Ammon's horn (tissue), 1 donor: ENCODE data around the gene ANO8.
"Not testable (repeated sequence)": the region's sequence is repeated elsewhere in the genome, so short reads cannot be mapped to it uniquely, and the experiment has no call there.

Experiments
- DNase-seq: peaks from one replicate; pipeline ENCODE4 v3.0.0-alpha.2; 2016; ENCODE audit warnings: low spot score

ANO8 gene

DNA sequence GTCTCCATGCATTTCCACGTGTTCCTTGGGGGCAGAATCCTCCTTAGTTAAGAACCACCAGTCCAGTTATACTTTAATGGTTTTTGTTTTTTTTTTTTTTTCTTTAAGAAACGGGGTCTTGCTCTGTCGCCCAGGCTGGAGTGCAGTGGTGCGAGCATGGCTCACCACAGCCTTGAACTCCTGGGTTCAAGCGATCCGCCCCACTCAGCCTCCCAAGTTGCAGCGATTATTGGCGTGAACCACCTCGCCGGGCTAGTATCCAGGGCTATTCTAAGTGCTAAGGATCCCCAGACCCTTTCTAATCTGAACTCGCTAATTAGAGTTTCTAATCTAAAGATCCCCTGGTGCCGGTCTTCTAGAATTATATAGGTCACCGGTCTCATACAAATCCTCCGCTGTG, 41.0 kb downstream of the ANO8 start:
- DNase-seq, result no peak

DNA sequence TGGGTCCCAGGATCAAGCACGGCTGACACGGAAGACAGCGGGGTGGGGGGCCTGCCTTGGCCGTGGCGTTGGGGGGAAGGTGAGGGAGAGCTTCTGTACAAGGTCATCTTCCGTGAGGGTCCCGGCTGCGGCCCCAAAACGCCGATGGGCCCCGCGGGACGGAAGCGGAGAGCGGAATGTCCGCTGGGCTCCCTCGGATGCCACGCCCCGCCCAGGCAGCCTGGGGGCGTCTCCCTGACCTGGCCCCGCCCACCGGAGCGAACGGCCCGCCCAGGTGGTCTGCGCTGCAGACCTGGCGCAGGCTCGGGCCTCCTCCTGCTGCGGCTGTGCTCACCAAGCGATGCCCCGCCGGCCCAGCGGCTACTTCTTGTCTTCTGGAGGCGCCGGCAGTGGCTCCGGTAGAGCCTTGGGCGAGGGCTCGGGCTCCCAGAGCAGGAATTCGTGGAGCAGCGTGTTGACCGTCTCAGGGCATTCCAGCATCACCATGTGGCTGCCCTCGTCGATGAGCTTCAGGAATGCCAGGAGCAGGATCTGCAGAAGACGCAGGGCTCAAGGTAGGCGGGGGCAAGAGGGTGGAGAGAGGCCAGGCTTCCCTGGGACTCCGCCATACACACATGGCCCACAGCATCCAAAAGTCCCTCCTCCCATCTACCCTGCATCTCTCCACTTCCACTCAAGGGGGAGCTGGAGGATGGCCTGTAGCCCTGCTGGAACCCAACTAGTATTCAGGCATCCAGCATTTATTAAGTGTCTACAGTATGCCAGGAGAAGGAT, 42.2 kb downstream of the ANO8 start:
- peak; percentile 77 for DNase-seq

DNA sequence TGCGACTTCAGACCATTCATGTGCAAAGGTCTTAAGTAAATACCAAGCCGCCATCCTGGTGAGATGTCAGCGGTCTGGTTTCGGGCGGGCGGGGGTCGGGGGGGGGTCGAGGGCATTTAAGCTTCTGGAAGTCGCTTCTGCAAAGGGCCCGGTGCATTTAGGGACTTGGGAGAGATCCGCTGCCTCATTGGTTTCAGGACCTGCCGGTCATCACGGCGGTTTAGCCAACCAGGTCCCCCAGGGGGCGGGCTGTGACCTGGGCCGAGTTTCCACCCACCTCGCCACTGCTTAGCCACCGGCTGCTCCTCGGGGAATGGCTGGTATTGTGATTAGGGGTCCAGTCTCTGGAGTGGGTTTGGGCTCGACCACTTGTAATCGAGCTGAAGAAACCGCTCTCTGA, 45.2 kb downstream of the ANO8 start:
- no peak for DNase-seq

DNA sequence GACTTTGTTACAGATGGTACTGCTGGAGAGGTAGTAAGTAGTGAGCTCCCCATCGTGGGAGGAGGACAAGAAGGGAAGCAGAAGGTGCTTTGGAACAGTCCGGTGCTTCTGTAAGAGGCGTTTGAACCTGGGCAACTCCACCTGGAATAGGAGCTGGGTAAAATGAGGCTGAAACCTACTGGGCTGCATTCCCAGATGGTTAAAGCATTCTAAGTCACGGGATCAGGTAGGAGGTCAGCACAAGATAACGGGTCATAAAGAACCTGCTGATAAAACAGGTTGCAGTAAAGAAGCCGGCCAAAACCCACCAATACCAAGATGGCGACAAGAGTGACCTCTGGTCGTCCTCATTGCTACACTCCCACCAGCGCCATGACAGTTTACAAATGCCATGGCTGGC, 47.9 kb downstream of the ANO8 start:
- no peak for DNase-seq

DNA sequence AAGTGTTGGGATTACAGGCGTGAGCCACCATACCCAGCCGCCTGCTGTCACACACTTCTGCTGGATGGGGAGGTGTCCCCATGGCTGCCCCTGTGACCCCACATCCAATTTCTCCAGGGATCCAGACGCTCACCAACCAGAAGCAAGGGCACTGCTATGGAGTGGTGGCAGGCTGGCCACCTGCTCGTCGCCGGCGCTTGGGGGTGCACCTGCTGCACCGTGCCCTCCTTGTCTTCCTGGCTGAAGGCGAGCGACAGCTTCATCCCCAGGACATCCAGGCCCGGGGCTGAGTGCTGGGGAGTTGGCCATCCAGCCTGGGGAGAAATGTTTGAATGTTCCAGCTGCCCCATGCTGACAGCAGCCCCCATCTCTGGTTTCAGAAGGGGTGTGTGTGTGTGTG, 48.4 kb downstream of the ANO8 start:
- DNase-seq, result no peak

DNA sequence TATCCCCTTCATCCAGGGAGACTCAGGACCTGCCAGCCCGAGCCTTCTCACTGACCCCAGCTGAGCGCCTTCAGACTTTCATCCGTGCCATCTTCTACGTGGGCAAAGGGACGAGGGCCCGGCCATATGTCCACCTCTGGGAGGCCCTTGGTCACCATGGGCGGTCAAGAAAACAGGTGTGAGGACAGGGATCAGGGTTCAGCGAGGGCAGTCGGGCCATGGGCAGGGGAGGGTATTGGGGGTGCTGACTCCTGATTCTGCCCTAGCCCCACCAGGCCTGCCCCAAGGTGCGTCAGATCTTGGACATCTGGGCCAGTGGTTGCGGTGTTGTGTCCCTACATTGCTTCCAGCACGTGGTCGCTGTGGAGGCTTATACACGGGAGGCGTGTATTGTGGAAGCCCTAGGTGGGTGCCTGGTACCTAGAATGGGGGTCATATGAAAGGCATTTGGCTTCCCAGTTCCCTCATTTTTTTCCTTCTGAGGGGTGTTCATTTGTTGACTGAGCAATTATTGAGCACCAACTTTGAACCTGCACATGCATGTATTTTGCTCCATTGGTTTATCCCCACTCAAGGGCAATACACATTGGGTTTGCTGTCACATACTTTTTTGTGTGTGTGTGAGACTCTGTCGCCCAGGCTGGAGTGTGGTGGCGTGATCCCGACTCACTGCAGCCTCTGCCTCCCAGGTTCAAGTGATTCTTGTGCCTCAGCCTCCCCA, 49.1 kb downstream of the ANO8 start:
- no peak for DNase-seq

DNA sequence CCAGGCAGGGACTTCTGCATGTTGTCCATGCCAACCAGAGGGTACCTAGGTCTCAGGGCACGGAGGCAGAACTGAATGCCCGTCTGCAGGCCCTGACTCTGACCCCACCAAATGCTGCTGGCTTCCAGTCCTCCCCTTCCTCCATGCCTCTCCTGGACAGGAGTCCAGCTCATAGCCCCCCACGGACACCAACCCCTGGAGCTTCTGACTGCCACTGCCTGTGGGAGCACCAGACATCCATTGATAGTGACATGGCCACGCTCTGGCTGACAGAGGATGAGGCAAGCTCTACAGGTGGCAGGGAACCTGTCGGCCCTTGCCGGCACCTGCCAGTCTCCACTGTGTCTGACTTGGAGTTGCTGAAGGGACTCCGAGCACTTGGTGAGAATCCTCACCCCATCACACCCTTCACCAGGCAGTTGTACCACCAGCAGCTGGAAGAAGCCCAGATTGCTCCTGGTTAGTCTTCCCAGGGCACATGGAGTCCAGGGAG, 51.1 kb downstream of the ANO8 start:
- no peak for DNase-seq

DNA sequence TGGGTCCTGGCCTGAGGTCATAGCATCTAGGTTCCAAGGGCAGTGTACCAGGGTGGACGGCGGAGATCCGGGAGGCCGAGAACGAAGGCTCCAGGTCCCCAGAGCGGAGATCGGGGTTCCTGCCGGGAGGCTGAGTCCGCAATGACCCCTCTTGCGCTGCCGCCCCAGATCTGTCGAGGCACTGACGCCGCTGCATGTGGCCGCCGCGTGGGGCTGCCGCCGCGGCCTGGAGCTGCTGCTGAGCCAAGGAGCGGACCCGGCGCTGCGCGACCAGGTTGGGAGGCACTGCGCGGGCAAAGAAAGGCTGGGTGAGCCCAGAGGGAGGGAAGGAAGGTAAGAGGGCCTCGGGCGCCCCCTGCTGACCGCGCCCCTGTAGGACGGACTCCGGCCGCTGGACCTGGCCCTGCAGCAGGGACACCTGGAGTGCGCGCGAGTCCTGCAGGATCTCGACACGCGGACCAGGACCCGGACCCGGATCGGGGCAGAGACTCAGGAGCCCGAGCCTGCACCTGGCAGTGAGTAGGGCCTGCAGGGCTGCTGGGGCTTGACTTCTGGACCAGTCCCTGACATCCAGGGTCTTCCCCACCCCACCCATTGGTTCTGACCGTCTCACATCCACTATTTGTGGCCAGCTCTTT, 52.0 kb downstream of the ANO8 start:
- DNase-seq, result peak; percentile 78

DNA sequence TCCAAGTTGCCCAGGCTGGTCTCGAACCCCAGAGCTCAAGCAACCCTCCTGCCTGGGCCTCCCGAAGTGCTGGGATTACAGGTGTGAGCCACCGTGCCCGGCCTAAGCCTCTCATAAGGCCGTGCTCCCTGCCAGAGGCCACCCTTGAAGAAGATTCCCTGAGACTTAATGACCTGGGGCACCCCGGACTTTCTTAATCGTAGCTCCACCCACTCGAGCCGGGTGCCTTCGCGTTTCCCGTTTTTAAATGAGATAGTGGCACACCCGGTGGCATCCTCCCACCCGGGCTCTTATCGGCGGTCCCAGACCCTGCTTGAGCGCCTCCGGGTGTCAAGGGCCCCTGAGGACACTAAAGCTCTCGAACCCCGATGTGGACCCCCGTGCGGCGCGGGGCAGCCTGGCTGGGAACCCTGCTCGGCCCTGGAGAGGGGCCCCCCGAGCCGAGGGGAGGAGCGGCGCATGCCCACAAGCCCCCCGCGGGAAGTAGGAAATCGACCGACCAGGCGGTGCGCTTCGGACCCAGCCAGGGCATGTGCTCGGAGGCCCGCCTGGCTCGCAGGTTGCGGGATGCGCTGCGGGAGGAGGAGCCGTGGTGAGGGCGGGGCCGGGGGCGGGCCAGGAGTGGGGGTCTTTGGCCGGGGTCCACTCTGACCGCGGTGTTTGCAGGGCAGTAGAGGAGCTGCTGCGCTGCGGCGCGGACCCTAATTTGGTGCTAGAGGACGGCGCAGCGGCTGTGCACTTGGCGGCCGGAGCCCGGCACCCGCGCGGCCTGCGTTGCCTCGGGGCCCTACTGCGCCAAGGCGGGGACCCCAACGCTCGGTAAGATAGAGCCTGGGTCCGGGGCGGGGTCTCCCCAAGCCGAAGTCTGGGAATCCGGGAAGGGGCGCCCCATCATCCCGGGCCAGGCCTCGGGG, 53.0 kb downstream of the ANO8 start, which contains the start of gene ANKLE1:
Gene ANKLE1, plus strand, starts transcription at position 511 of the 914 bp plus-strand sequence. Its CDS starts 20 bp downstream, at position 531.
- DNase-seq, result no peak

DNA sequence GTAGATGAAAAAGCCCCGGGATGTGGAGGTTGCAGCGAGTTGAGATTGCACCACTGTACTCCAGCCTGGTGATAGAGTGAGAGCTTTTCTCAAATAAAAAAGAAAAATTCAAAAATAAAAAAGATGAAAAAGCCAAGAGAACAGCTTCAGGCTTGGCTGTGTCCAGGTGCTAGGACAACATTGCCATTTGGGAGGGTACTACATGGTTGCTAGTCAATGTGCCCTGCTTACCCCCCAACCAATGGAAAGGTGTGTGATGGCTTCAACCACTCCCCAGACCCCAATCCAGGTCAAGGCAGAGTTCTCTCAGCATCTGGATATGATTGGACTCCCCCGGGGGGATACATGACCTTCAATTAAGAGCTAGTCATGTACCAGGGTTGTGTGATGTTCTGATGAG, 55.2 kb downstream of the ANO8 start:
- DNase-seq, result no peak

DNA sequence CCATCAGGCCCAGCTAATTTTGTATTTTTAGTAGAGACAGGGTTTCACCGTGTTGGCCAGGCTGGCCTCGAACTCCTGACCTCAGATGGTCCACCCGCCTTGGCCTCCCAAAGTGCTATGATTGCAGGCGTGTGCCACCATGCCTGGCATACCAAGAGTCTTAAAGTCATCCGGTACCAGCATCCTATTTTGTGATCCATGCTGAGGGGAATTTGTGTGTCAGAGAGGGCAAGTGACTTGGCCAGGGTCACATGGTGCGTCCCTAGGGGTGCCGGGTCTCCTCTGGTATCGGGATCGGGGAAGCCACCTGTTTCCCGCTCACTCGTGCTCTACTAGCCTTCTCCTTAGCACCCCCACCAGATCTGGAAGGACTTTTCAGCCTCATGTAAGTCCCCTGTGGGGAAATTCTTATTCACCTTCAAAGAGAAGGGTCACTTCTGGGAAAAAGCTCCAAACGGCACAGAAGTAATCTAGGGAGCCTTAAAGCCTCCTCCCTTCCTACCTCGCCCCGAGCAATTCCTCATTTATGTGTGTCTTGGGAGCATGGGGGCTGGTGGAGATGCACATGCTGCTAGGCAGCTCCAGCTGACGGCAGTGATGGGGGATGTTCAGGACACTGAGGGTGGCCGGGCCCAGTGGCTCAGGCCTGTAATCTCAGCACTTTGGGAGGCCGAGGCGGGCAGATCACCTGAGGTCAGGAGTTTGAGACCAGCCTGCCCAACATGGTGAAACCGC, 59.0 kb downstream of the ANO8 start:
- DNase-seq, result no peak

DNA sequence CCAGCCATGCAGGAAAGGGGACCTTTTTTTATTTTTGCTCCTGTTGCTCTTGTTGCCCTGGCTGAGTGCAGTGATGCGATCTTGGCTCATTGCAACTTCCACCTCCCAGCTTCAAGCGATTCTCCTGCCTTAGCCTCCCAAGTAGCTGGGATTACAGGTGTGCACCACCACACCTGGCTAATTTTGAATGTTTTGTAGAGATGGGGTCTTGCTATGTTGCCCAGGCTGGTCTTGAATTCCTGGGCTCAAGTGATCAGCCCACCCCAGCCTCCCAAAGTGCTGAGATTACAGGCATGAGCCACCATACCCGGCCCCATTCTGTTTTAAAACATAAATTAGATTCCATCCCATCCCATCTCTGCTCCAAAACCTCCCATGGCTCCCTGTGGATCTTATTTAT, 59.8 kb downstream of the ANO8 start:
- DNase-seq, result not testable (repeated sequence)
